Keratinocyte (primary cell): ENCODE results near the gene HNRNPLL.

Experiments used
- EZH2 ChIP-seq: IDR thresholded peaks from one replicate; pipeline ENCODE4 v1.6.1; 2012; ENCODE audit warnings: inconsistent platforms, mild to moderate bottlenecking, low read length, moderate library complexity
- TF ChIP-seq, protein P1 (sequence below), 3 experiments: IDR thresholded peaks in 1 of 3; conservative IDR thresholded peaks in 1 of 3; optimal IDR thresholded peaks in 1 of 3; 2 replicates in 2 of 3; 3 replicates in 1 of 3; pipeline versions ENCODE3 to v1.5.1; 2011; ENCODE audit warnings: low read length in 3 of 3, mild to moderate bottlenecking in 3 of 3, moderate library complexity in 2 of 3, control low read depth in 1 of 3, inconsistent platforms in 1 of 3; ENCODE audit not compliant: insufficient read depth in 2 of 3; ENCODE audit errors: extremely low read depth in 1 of 3

DNA sequence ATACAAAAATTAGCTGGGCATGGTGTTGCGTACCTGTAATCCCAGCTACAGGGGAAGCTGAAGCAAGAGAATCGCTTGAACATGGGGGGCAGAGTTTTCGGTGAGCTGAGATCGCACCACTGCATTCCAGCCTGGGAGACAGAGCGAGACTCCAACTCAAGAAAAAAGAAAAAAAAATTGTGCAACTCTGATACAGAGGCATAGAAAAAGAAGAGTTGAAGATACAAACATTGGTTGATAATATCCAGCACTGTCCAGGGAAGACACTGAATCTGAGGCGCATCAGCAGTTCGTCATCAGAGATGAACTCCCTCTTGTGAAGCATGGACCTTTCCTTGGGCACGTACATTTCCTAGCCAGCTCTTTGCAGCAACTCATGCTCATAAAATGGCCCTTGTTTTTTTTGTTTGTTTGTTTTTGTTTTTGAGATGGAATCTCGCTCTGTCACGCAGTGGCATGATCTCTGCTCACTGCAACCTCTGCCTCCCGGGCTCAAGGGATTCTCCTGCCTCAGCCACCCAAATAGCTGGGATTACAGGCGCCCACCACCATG is 46.5 kb upstream of the HNRNPLL start:
- TF ChIP-seq, protein P1, sequence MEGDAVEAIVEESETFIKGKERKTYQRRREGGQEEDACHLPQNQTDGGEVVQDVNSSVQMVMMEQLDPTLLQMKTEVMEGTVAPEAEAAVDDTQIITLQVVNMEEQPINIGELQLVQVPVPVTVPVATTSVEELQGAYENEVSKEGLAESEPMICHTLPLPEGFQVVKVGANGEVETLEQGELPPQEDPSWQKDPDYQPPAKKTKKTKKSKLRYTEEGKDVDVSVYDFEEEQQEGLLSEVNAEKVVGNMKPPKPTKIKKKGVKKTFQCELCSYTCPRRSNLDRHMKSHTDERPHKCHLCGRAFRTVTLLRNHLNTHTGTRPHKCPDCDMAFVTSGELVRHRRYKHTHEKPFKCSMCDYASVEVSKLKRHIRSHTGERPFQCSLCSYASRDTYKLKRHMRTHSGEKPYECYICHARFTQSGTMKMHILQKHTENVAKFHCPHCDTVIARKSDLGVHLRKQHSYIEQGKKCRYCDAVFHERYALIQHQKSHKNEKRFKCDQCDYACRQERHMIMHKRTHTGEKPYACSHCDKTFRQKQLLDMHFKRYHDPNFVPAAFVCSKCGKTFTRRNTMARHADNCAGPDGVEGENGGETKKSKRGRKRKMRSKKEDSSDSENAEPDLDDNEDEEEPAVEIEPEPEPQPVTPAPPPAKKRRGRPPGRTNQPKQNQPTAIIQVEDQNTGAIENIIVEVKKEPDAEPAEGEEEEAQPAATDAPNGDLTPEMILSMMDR (optimal IDR thresholded peaks at IDR 0.05 in 1 of 3, IDR thresholded peaks at IDR 0.05 in 1 of 3, conservative IDR thresholded peaks at IDR 0.05 in 1 of 3; ENCODE audit: extremely low read depth in 1 of 3, insufficient read depth in 2 of 3, low read length in 3 of 3): no peak
- no peak for TF ChIP-seq EZH2
